ENCODE results near the gene ARL2BP. TPM values are rescaled to one million over a fixed set of nuclear protein-coding genes. Genes with fewer than 3 reads are reported as not detected.
"Not testable (repeated sequence)": the region's sequence is repeated elsewhere in the genome, so short reads cannot be mapped to it uniquely, and the experiment has no call there.

ARL2BP gene
- total RNA-seq, 2 donors from 2014 or later, result 28.3 to 32.3 TPM

DNA sequence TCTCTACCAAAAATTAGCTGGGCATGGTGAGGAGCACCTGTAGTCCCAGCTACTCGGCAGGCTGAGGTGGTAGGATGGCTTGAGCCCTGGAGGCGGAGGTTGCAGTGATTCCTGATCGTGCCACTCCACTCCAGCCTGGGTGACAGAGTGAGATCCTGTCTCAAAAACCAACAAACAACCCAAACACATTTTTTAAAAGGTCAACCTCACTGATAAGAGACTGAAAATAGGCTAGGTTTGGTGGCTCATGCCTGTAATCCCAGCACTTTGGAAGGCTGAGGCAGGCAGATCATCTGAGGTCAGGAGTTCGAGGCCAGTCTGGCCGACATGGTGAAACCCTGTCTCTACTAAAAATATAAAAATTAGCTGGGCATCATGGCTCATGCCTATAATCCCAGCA is 30.9 kb downstream of the ARL2BP start:
- H3K4me3 Mint-ChIP-seq; H3K36me3 Mint-ChIP-seq; DNase-seq (ENCODE audit: low spot score); H3K27ac Mint-ChIP-seq; ATAC-seq; H3K9me3 Mint-ChIP-seq: not testable (repeated sequence)
- Mint-ChIP-seq H3K27me3 (peaks cover 5 to 10% of the 10 kb centered on the region in 2 donors), H3K4me1 (ENCODE audit: low read depth in 2 of 2) (peaks cover 9 to 14% of the 10 kb centered on the region in 2 donors)

DNA sequence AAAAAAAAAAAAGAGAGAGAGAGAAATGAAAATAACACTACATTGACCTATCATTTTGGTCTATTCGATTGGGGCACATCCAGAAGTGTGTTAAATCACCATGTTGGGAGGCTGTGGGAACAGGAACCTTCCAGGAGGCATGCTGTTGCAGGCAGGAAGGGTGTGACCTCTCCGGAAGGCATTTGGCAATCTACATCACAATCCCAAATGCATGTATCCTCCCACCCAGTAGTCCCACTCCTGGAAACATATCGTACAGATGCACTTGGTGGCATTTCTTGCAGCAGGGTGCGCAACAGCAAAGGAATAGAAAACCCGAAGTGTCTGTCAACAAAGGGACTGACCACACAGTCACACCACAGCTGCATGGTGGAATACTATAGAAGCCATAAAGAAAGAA is 31.5 kb downstream of the ARL2BP start:
- no peak for DNase-seq (ENCODE audit: low spot score)
- H3K4me1 Mint-ChIP-seq (ENCODE audit: low read depth in 2 of 2), result peaks cover 9 to 14% of the 10 kb centered on the region in 2 donors
- peaks cover 7 to 12% of the 10 kb centered on the region in 2 donors for H3K27me3 Mint-ChIP-seq
- H3K4me3 Mint-ChIP-seq, result no peak overlapping the region
- H3K9me3 Mint-ChIP-seq, result no peaks in the 10 kb centered on the region
- no peaks in the 10 kb centered on the region for H3K36me3 Mint-ChIP-seq
- ATAC-seq, result no peak
- no peak overlapping the region for H3K27ac Mint-ChIP-seq

DNA sequence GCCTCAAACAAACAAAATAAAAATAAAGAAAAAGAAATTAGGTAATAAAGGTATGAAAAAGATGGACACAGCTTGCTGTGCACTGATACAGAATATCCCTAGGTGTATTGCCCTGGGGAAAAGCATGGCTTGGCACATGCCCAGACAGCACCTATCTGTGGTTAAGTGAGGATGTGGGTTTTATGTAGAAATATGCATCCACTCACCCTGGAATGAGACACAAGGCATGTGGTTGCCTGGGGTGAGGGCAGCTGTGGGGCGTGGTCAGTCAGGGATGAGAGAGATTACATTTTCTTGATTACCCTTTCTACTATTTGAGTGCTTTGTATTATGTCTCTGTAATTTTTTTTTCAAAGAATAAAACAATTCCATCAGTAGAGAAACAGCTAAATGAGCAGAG is 32.5 kb downstream of the ARL2BP start:
- no peaks in the 10 kb centered on the region for H3K36me3 Mint-ChIP-seq
- peak overlapping the region in 1 of 2 donors; percentile 43 for H3K27ac Mint-ChIP-seq
- H3K4me1 Mint-ChIP-seq (ENCODE audit: low read depth in 2 of 2), result peaks cover 9 to 14% of the 10 kb centered on the region in 2 donors
- peaks cover 11 to 21% of the 10 kb centered on the region in 2 donors for H3K27me3 Mint-ChIP-seq
- H3K4me3 Mint-ChIP-seq, result no peak overlapping the region
- DNase-seq (ENCODE audit: low spot score) (no peak), ATAC-seq (peak; percentile 72 to 77)
- no peaks in the 10 kb centered on the region for H3K9me3 Mint-ChIP-seq

DNA sequence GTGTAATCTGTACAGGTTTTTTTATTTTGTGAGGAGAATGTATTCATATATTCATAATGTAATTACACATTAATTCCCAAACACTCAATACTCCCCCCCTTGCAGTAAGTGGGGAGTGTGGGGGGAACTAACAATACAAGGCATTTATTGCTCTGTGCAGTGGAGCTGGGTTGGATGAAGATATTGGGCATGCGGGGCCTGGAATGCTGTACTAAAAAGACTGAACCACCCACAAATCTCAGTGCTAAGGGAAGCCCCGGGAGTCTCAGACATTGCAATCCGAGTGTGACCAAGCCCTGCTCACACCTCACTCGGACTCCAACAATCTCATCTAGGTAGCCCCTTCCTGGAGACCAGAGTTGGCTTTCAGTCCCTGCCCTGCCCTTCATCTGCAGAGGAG is 33.4 kb downstream of the ARL2BP start:
- no peak for ATAC-seq
- H3K27ac Mint-ChIP-seq, result no peak overlapping the region
- H3K4me3 Mint-ChIP-seq, result no peak overlapping the region
- DNase-seq (ENCODE audit: low spot score), result no peak
- no peaks in the 10 kb centered on the region for H3K36me3 Mint-ChIP-seq
- peaks cover 20 to 29% of the 10 kb centered on the region in 2 donors for H3K27me3 Mint-ChIP-seq
- H3K4me1 Mint-ChIP-seq (ENCODE audit: low read depth in 2 of 2), result peaks cover 9 to 14% of the 10 kb centered on the region in 2 donors
- H3K9me3 Mint-ChIP-seq, result no peaks in the 10 kb centered on the region

DNA sequence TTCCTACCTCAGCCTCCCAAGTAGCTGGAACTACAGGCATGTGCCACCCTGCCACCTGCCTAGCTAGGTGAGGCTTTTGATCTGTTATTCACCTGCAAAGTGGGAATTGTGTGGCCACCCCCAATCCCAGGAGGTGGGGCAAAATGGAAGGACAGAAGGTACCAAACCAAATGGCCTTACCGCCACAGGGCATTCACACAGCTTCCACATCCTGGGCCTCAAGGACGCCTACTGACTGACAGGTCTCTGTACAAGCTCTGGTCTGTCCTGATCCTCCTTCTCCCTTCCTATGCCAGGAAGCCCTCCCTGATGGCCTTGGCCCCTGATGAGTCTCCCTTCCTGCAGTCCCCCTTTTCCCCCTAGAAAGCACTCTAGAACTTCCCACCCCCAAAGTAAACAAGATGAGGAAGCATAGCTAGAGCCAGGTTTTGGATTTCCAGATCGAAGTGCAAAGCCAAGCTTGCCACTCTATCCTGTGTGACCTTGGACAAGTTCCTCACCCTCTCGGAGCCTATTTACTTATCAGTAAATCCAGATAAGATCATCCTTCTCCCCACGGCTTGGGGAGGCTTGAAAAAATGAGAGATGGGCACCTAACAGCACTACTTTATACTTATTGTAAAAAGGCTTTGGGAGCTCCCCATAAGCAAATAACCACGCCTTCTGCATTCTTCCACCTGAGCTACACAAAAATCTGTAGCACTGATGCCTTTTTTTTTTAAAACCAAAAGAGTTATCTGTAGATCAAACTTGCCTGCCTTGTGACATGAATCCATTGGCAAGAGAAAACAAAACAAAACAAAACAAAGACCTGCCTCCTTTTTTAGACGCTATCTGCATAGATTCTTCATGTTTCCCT is 35.0 kb downstream of the ARL2BP start:
- no peak overlapping the region for H3K4me3 Mint-ChIP-seq
- H3K27ac Mint-ChIP-seq, result no peak overlapping the region
- peaks cover 27 to 32% of the 10 kb centered on the region in 2 donors for H3K27me3 Mint-ChIP-seq
- H3K9me3 Mint-ChIP-seq, result no peaks in the 10 kb centered on the region
- ATAC-seq (no peak), DNase-seq (ENCODE audit: low spot score) (no peak)
- H3K4me1 Mint-ChIP-seq (ENCODE audit: low read depth in 2 of 2), result peaks cover 14 to 15% of the 10 kb centered on the region in 2 donors
- no peaks in the 10 kb centered on the region for H3K36me3 Mint-ChIP-seq

- Mint-ChIP-seq H3K27me3 (peaks cover 27 to 39% of the 10 kb centered on the region in 2 donors), H3K9me3 (no peaks in the 10 kb centered on the region), H3K27ac (no peak overlapping the region), H3K4me1 (ENCODE audit: low read depth in 2 of 2) (peaks cover 9 to 11% of the 10 kb centered on the region in 2 donors), H3K36me3 (no peaks in the 10 kb centered on the region), H3K4me3 (no peak overlapping the region)
- no peak for DNase-seq (ENCODE audit: low spot score)
- no peak for ATAC-seq
These were observed 36.7 kb downstream of the ARL2BP start for GRCh38 chr16:57281791-57282190.

- H3K27me3 Mint-ChIP-seq, result peaks cover 27 to 39% of the 10 kb centered on the region in 2 donors
- no peak overlapping the region for H3K27ac Mint-ChIP-seq
- no peak overlapping the region for H3K4me3 Mint-ChIP-seq
- no peaks in the 10 kb centered on the region for H3K36me3 Mint-ChIP-seq
- no peaks in the 10 kb centered on the region for H3K9me3 Mint-ChIP-seq
- DNase-seq (ENCODE audit: low spot score), result no peak
- ATAC-seq, result no peak
- H3K4me1 Mint-ChIP-seq (ENCODE audit: low read depth in 2 of 2), result peaks cover 3 to 8% of the 10 kb centered on the region in 2 donors
These were observed 37.6 kb downstream of the ARL2BP start for GRCh38 chr16:57282510-57283213.

DNA sequence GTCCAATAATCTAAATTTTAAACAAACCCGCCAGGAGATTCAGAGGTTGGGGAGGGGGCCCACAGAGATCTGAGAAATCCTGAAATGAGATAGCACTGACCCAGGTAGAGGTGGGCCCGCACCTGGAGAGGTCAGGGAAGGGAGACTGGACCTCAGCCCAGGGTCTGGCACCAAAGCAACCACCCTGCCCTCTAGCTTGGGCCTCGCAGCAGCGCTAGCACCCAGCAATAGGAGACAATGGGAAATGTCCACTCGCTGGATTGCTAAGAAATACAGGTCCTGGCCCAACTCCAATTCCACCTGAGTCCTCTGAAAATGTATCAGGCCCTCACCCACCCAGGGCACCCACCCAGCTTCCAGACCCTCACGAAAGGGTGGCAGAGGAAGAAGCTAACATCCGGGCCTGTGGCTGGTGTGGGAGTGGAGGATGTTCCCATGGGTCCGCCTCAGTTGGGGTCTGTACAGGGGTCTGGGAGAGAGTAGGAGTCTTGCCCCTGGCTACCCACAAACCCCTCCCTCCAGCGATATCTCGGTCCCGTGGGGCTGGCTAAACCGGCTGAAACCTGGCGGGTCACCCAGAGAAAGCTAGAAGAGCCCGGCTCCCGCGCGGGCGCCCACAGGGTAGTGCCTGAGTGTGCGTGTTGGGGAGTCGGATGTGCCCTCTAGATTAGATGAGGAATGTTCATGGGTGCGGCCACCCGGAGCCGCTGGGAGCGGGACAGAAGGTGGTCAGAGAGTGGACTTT is 38.3 kb downstream of the ARL2BP start:
- H3K27me3 Mint-ChIP-seq, result peaks cover 27 to 39% of the 10 kb centered on the region in 2 donors
- no peak overlapping the region for H3K27ac Mint-ChIP-seq
- DNase-seq (ENCODE audit: low spot score) (no peak), ATAC-seq (no peak)
- H3K36me3 Mint-ChIP-seq, result no peaks in the 10 kb centered on the region
- H3K9me3 Mint-ChIP-seq, result no peaks in the 10 kb centered on the region
- peaks cover 0 to 6% of the 10 kb centered on the region in 2 donors for H3K4me1 Mint-ChIP-seq (ENCODE audit: low read depth in 2 of 2)
- H3K4me3 Mint-ChIP-seq, result peak overlapping the region; percentile 59

DNA sequence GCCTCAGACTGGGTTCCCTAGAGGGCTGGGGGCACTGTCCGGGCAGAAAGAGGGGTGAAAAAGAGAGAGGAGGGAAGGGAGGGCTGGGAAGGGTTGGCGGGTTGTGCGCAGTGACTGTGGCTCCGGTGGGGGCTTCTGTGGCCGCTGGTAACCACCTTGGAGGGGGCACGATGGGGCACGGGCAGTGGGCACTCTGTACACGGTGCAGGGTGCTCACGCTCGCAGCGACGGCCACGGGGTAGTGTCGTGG is 38.8 kb downstream of the ARL2BP start:
- Mint-ChIP-seq H3K4me1 (ENCODE audit: low read depth in 2 of 2) (peaks cover 0 to 6% of the 10 kb centered on the region in 2 donors), H3K4me3 (peak overlapping the region; percentile 59), H3K36me3 (no peaks in the 10 kb centered on the region), H3K27ac (no peak overlapping the region), H3K27me3 (peaks cover 27 to 39% of the 10 kb centered on the region in 2 donors), H3K9me3 (no peaks in the 10 kb centered on the region)
- ATAC-seq (peak in 1 of 2 donors; percentile 25), DNase-seq (ENCODE audit: low spot score) (no peak)

DNA sequence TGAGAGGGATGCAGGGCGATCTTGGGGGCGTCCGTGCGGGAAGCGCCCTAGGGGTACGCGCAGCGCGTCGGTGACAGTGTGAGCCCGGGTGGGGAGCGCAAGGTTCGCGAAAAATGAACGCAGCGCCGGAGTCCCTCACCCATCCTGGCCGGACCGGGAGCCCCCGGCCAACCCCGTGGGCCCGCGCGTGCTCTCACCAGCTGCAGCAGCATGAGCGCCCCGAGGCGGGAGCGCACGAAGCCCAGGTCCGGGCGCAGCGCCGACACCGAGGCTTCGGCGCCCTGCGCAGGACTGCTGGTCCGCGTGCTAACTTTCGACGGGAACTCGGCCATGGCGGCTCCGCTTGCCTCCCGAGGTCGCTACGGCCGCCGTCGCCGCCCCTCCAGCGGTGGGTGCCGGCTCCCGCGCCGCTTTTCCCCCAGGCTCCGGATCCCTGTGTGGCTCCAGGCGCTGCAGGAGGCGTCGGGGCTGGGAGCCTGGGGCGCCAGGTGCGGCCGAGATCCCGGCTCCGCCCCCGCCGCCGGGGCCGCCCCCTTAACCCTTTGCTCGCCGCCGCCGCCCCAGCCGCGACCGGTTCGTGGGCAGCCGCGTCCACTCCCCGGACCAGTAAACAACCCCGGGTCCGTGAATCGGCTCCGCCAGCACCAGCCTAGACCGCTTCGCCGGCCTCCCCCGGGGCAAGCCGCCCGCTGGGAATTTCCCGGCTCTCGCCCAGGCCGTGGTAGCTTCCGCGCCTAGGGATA is 39.3 kb downstream of the ARL2BP start, which contains the start of gene PLLP:
Gene PLLP (minus strand): TSS at position 464 of the 743 bp plus-strand sequence. CDS start 132 bp downstream, at position 332.
- Mint-ChIP-seq H3K27ac (no peak within 1 kb of the TSS), H3K4me1 (ENCODE audit: low read depth in 2 of 2) (peaks cover 0 to 6% of the 10 kb centered on the region in 2 donors)
- DNase-seq (ENCODE audit: low spot score), result peak; percentile 73

DNA sequence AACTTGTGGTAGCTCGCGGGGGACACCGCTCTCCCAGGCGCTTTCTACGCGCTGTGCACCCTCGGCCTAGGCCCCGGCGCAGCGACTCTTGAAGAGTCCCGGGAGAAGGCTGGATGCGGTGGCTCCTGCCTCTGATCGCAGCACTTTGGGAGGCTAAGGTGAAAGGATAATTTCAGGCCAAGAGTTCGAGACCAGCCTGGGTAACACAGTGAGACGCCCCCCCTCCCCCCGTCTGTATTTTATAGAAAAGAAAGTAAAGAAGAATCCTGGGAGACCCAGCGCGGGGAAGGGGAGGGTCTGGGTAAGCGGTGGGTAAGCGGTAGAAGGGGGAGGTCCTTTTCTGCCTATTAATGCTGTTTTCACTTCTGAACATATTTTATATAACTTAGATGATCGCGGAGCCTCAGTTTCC is 39.9 kb downstream of the ARL2BP start:
- Mint-ChIP-seq H3K9me3 (no peaks in the 10 kb centered on the region), H3K27me3 (peaks cover 27 to 39% of the 10 kb centered on the region in 2 donors), H3K4me1 (ENCODE audit: low read depth in 2 of 2) (peaks cover 0 to 6% of the 10 kb centered on the region in 2 donors), H3K4me3 (peak overlapping the region; percentile 63), H3K36me3 (no peaks in the 10 kb centered on the region), H3K27ac (no peak overlapping the region)
- DNase-seq (ENCODE audit: low spot score) (no peak), ATAC-seq (no peak)

More for the DNA sequence above, 39.3 kb downstream of the ARL2BP start, which contains the start of gene PLLP:
- H3K4me3 Mint-ChIP-seq, result peak within 1 kb of the TSS; percentile 63
- no peaks in the 10 kb centered on the region for H3K36me3 Mint-ChIP-seq
- peak; percentile 59 to 75 for ATAC-seq
- H3K27me3 Mint-ChIP-seq, result peaks cover 27 to 39% of the 10 kb centered on the region in 2 donors
- H3K9me3 Mint-ChIP-seq, result no peaks in the 10 kb centered on the region

DNA sequence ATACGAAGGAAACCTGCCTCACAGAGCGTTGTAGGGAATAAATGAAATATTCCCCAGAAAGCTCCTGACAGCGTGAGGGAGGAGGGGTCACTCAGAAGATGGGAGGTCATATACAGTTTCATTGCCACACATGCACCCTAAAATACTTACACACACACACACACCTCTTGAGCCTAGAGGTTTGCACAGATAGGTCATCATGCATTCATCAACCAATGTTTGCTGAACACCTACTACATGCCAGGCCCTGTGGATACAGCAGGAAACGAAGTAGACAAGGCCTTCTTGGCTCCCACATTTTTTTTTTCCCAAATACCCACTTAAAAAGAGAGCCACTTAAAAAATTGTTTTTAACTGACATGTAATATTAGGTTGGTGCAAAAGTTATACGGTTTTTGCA is 40.3 kb downstream of the ARL2BP start:
- peaks cover 0 to 6% of the 10 kb centered on the region in 2 donors for H3K4me1 Mint-ChIP-seq (ENCODE audit: low read depth in 2 of 2)
- no peak for DNase-seq (ENCODE audit: low spot score)
- no peaks in the 10 kb centered on the region for H3K36me3 Mint-ChIP-seq
- ATAC-seq, result no peak
- no peak overlapping the region for H3K27ac Mint-ChIP-seq
- H3K4me3 Mint-ChIP-seq, result peak overlapping the region; percentile 63
- no peaks in the 10 kb centered on the region for H3K9me3 Mint-ChIP-seq
- H3K27me3 Mint-ChIP-seq, result peaks cover 26 to 34% of the 10 kb centered on the region in 2 donors
